ENCODE data around the gene OSBPL3.

OSBPL3 gene

DNA sequence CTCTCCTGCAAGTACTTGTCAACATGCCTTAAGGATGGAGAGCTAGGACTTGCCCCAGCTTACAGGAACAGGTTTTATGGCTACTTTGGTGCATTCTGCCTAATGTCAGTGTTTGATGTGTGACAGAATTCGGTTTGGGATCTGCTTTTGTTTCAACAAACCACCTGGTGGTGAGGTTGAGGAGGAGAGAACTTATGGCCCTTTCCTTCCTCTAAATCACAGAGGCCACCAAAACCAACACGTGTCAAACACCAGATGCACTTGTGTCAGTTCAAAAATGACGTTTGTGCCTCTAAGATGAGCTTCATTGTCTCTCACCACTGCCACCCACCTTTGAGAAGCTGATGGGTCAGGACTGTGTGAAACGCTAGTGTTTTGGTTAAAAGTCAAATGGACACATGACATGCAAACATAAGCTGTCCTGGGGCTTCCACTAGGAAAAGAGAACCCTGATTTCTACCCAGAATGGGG lies 83.9 kb downstream of the OSBPL3 start:
- no peak for DNase-seq (ENCODE audit: low read depth)

- no peak for DNase-seq (ENCODE audit: low read depth)
These were observed 85.4 kb downstream of the OSBPL3 start for GRCh38 chr7:24894429-24895221.

DNA sequence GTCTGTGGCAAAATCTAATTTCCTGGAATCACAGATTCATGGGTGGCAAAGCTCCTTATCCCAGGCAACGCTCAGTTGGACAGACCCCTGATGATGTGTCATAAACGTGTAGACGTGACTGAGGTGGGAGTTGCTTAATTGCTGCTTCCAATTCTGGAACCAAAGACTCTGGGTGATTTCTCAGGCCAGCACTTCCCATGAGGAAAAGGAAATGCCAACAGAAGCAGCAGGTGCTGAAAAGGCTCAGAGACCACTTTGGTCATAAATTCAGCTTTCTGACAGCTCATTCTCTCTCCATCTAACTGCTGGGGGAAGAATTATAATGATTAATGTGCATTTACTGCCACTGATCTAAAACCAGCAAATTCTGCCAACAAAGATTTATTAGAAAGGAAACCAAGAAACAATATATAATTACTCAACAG lies 88.7 kb downstream of the OSBPL3 start:
- no peak for DNase-seq (ENCODE audit: low read depth)

DNA sequence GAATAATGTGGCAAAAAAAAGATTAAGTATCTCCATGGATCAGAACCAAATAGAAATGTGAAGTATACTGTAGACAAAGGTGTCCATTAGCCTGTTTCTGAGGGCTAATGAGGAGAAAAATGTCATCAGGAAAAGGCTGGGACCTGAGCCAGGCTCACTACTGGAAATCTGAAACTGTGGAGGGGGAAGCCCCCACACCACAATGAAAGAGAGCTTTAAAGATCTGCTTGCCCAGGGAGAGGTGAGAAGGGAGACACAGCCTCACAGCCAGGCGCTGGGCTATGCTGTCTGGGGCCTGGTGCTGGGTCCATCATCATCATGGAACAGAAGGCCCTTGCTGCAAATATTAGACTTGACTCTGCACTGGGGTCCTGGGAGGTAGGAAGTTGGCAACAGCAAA lies 90.4 kb downstream of the OSBPL3 start:
- no peak for DNase-seq (ENCODE audit: low read depth)

DNA sequence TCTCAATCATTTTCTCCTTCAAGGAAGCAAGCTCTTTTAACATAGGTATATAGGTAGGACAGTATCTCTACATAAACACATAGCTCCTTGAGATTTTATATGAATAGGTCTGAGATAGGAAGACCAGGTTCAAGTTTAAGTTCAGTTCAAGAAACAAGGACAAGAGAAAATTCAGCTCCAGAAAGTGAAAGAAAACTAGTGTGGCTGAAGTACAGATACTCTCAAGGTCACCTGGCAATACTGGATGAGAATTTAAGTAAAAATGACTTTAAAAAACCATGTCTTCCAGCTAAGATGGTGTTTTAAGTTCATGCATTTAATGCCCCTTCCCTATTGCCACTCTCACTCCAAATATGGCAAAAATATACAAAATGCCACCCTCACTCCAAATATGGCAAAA lies 91.3 kb downstream of the OSBPL3 start:
- DNase-seq (ENCODE audit: low read depth), result no peak

DNA sequence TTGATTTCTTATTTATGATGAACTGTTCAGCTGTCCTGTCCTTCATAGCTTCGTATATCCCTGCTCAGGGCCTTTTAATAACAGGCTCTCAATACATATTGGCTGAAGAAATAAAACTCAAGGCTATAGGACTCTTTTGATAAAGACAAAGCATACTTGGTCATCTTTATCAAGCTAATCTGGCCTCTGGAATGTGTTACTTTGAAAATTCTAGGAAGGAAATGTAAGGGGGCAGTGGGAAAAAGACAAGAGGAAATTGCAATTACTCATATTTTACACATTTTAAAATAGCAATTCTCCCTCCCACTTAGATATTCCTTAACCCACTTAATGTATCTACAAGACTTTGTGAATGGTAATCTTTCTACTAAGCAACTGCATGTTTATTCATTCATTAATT lies 94.3 kb downstream of the OSBPL3 start:
- DNase-seq (ENCODE audit: low read depth), result no peak

DNA sequence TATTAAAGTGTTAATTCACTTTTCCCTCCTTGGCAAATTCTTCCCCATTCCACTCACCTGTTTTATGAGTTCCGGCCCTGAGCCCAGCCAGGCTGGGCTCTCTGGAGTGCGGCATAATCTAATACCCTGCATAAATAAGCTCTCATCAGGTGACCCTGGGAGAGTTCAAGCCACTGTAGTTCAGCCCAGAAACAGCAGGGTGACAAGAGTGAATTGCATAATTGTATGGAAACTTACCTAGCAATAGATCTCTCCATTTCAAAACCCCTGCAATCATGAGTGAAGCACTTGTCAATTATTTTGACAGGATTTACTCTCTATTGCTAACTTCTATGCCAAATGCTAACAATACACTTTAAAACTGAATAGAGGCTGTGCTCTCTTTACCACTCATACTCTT lies 94.7 kb downstream of the OSBPL3 start:
- no peak for DNase-seq (ENCODE audit: low read depth)

GRCh38 chr7:24884401-24884800 lies 95.6 kb downstream of the OSBPL3 start:
- DNase-seq (ENCODE audit: low read depth), result no peak

DNA sequence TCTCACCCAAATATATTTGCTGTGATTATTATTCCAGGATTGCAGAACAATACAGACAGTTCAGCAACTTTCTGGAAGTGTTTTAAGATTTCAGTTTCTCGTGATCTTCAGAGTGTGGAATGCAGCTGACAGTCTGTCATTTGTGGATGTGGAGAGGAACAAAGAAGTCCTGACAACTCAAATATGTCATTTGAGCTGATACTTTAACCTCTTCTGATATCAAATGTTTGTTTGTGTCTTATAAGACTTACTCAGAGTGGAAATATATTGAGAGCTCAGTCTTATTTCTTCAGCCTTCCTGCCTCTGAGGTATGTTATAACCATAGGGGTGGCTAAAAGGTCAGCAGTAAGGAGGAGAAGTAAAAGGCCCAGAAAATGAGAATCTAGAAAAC lies 96.4 kb downstream of the OSBPL3 start:
- no peak for DNase-seq (ENCODE audit: low read depth)

- DNase-seq (ENCODE audit: low read depth), result peak; percentile 75
These were observed 96.9 kb downstream of the OSBPL3 start for GRCh38 chr7:24882989-24883621.

GRCh38 chr7:24881623-24882022 lies 98.4 kb downstream of the OSBPL3 start:
- DNase-seq (ENCODE audit: low read depth), result no peak

DNA sequence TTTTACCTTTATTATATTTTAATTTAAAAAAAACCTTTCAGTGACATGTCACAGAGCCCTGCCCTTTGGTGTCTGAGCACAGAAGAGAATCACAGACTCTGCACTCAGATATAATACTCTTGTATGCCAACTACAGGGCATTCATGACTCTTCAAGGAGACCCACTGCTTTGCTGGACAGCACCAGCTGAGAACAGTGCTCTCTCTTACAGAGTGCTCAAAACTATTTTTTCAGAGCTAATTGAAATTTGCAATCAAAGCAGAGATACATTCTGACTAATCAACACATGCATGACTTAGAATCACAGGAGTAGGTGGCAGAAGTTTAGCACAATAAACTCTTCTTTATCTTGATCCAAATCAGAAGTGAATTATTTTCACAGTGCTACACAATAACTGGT lies 99.1 kb downstream of the OSBPL3 start:
- DNase-seq (ENCODE audit: low read depth), result no peak

GRCh38 chr7:24879291-24879690 lies 100.7 kb downstream of the OSBPL3 start:
- no peak for DNase-seq (ENCODE audit: low read depth)

DNA sequence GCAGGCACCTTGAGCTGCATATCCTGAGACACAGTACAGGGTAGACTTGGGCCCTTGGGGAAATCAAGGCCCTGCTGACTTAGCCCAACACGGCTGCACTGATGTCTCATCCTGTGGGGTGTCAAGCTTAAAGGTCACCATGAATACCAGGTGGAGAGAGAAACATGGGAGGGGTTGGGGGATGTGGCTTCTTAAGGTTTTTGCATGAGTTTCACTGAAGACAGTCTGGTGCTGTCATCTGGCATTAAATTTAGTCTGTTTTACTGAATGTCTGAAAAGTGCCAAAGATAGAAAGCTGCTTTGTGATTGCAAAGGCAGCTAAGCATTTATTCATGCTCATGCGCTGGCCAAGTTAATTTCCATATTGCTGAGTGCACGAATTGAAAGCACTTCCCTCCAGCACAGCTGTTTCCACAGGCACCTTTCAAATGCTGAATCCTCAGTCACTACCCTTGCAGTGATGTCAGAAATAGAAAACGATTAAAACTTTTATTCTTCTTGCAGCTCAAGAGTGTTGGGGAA lies 102.1 kb downstream of the OSBPL3 start:
- DNase-seq (ENCODE audit: low read depth), result no peak

DNA sequence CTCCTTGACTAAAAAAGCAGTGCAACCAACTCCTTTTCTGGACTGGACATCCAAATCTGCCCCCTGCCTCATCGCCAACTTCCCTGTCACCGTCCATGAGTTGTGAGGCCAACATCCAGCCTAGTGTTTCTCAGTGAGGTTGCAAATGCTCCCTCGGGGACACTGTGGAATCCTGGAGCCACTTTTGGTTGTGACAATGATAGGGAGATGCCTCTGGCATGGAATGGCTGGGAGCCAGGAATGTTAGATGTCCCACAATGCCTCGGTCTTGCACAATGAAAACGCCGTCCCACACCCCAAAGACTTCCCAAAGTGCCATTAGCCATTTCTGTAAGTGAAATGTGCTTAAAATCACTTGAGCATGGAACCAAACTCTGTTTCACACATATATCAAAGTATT lies 105.2 kb downstream of the OSBPL3 start:
- DNase-seq (ENCODE audit: low read depth), result no peak

GRCh38 chr7:24873944-24874343 lies 106.0 kb downstream of the OSBPL3 start:
- no peak for DNase-seq (ENCODE audit: low read depth)

GRCh38 chr7:24871770-24872169 lies 108.2 kb downstream of the OSBPL3 start:
- no peak for DNase-seq (ENCODE audit: low read depth)

- DNase-seq (ENCODE audit: low read depth), result no peak
These were observed 109.2 kb downstream of the OSBPL3 start for GRCh38 chr7:24870766-24871165.

GRCh38 chr7:24869572-24869971 lies 110.4 kb downstream of the OSBPL3 start:
- no peak for DNase-seq (ENCODE audit: low read depth)

- no peak for DNase-seq (ENCODE audit: low read depth)
These were observed 111.2 kb downstream of the OSBPL3 start for GRCh38 chr7:24868741-24869140.

DNA sequence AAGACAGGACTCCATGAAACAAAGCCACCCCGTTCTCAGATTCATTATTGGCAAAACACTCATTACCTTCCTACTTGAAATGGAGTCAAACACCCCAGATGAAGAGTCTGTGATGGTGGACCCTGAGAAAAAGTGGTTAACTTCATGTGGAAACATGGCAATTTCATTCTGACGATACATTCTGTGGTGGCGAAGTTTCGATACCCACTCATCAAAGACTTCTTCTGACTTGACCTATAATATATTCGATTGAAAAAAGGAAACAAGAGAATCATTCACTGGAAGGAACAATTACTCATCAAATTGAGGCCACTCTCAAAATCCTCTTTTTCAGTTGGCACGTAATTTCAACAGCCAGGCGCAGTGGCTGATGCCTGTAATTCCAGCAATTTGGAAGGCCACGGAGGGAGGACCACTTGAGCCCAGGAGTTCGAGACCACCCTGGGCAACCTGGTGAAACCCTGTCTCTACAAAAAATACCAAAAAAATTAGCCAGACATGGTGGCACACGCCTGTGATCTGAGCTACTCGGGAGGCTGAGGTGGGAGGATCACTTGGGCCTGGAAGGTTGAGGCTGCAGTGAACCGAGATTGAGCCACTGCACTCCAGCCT lies 113.9 kb downstream of the OSBPL3 start:
- no peak for DNase-seq (ENCODE audit: low read depth)

DNA sequence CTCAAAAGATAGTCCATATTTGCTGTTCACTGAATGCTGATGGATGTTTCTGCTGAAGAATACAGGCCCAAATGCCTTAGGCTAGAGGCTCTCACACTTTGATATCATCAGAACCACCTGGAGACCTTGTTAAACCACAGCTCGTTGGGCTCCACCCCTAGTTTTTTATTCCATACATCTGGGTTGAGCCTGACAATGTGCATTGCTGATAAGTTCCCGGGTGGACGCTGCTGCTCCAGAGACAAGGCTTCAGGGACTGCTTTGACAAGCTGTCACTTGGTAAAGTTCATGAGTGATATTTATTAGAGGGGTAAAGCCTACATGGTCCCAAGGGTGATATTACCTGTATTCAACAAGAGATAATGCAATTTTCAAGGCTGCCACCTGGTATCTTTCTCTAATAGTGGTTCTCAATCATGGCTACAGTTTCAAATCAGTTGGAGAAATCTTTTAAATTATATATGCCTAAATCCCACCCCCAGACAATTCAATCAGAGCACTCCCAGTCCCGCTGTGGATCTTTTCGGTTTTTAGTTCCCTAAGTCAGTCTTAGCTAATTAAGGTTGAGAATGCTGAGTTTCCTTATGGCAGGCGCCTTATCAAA lies 115.7 kb downstream of the OSBPL3 start:
- DNase-seq (ENCODE audit: low read depth), result no peak

DNA sequence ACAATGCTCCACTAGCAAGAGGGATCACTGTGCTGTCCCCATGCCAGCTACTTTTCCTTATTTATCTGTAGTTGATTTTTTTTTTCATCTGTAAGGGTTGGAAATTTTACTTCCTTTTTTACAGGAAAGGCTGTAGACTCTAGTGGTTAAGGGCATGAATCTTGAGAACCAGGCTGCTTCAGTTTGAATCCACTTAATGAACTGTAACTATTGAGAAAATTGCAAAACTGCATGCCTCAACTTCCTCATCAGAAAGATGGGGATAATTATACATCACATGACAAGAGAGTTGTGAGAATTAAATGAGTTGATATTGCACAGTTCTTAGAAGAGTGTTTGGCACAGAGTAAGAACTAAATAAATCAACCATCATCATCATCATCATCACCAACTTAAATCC lies 116.4 kb downstream of the OSBPL3 start:
- no peak for DNase-seq (ENCODE audit: low read depth)
